Sciatic nerve (tissue), 2 donors: ENCODE results near the gene CFAP97. TPM values are rescaled to one million over a fixed set of nuclear protein-coding genes. Genes with fewer than 3 reads are reported as not detected.
"Not testable (repeated sequence)": the region's sequence is repeated elsewhere in the genome, so short reads cannot be mapped to it uniquely, and the experiment has no call there.

ENCODE experiments used
- ATAC-seq: fragments of 200-7000 bp; cut with Tn5 transposase; one replicate; pipeline ENCODE4 v1.9.1; 2020; ENCODE audit warnings: mild to moderate bottlenecking, moderate library complexity
- DNase-seq: peaks from one replicate; pipeline ENCODE4 v3.0.0-alpha.2; 2020; ENCODE audit warnings: low spot score
- intact Hi-C: fragments of 100-400 bp; cut with DNase I; formaldehyde crosslinking; loops from one replicate; pipeline ENCODE4 v1.14.2; 2022
- total RNA-seq: library from RNA; stranded (reverse); fragmentation: NEBNext Ultra II Directional; extraction: Animal tissue kit (Norgen Biotek cat#: 25700); gene quantifications from one replicate; pipeline ENCODE4 v1.2.1, GENCODE V29; 2021
- donor health status: DM: no; HTN: no; CAD: no.
- donor health status: DM: no; HTN: no; CAD: no.

CFAP97 gene
- 44.8 TPM for total RNA-seq

GRCh38 chr4:185203486-185204237 lies at the start of gene CFAP97:
Gene CFAP97, minus strand, starts transcription at chr4:185204000. Its CDS starts 12,804 bp downstream, at chr4:185191196.
- ATAC-seq = peak; percentile 95
- intact Hi-C loops = no loop called here

GRCh38 chr4:185249105-185249504 lies 45.3 kb upstream of the CFAP97 start:
- DNase-seq (no peak), ATAC-seq (no peak)
- intact Hi-C loops = no loop called here

More at GRCh38 chr4:185203486-185204237, at the start of gene CFAP97:
- peak; percentile 94 for DNase-seq

DNA sequence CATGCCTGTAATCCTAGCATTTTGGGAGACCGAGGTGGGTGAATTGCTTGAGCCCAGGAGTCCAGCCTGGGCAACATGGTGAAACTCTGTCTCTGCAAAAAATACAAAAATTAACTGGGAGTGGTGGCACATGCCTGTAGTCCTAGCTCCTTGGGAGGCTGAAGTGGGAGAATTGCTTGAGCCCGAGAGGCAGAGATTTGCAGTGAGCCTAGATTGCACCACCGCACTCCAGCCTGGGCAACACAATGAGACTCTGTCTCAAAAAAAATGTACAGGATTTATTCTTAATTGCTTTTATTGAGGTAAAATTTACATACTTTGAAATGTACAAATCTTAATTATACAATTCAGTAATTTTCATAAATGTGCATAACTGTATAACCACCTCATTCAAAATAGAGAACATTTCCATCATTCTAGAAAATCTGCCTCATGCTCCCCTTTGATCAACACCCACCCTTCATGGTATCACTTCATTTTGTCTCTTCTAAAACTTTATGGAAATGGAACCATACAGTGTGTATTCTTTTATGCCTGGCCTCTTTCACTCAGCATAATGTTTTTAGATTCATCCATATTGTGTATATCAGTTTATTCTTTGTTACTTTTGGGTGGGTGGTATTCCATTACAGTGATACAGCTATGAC lies 44.7 kb upstream of the CFAP97 start:
- intact Hi-C loops = no loop called here
- ATAC-seq = no peak
- no peak for DNase-seq

GRCh38 chr4:185247151-185247550 lies 43.4 kb upstream of the CFAP97 start:
- no peak for DNase-seq
- no peak for ATAC-seq
- intact Hi-C loops = no loop called here

DNA sequence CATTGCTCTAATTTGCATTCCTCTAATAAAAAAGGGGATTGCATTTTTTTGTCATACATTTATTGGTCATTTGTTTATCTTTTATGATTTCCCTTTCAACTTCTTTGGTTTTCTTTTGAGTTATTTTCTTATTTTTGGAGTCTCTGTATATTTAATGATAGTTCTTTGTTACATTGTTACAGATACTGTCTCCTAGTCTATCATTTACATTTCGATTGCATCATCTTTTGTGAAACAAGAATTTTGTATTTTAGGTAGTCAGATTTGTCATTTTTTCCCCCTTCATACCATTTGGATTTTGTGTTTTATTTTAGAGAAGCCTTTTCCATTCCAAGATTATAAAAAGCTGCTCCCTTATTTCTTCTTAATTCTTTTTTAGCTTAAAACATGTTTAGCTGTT lies 42.7 kb upstream of the CFAP97 start:
- intact Hi-C loops = no loop called here

GRCh38 chr4:185244763-185245162 lies 41.0 kb upstream of the CFAP97 start:
- DNase-seq (no peak), ATAC-seq (peak; percentile 55)
- intact Hi-C loops = no loop called here

More for the DNA sequence above, 42.7 kb upstream of the CFAP97 start:
- ATAC-seq = no peak
- DNase-seq = no peak

DNA sequence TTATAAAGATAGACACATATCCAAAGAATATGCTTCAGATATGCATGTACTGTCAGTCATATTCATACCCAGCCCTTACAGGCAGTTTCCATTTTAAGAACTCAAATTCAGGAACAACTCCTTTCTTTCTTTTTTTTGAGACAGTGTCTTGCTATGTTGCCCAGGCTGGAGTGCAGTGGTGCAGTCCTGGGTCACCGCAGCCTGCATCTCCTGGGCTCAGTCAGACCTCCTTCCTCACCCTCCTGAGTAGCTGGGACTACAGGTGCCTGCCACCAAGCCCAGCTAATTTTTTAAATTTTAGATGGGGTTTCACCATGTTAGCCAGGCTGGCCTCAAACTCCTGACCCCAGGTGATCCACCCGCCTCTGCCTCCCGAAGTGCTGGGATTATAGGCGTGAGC lies 40.1 kb upstream of the CFAP97 start:
- DNase-seq (no peak), ATAC-seq (no peak)
- intact Hi-C loops = no loop called here

DNA sequence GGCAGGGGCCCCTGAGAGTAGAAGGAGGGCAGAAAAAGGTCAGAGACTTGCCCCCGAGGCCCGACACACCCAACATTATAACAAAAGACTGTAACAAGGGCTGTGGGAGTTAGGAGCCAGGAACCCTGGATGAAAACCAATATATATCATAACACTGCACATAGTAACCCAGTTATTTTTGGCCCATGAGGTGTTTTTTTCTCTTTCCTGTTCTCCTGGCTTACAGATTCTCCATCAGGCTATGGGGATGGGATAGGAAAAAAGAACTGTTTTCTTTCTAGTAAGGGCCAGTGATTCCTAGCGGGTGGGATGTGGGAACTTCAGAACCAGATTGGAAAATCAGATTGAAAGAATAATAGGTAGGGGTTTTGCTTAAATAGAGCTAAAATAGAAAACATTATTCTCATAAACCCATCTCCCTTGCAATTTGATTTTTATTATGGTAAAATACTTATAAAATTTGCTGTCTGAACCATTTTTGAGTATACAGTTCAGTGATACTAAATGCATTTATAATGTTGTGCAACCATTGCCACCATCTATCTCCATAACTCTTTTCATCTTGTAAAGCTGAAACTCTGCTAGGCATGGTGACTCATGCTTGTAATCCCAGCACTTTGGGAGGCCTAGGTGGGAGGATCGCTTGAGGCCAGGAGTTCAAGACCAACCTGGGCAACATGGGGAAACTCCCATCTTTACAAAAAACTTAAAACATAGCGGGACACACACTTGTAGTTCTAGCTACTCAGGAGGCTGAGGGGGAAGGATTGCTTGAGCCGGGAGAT lies 39.1 kb upstream of the CFAP97 start:
- ATAC-seq = no peak
- intact Hi-C loops = no loop called here
- no peak for DNase-seq

- ATAC-seq, intact Hi-C loops: not testable (repeated sequence)
Measured at GRCh38 chr4:185240486-185240885, 36.7 kb upstream of the CFAP97 start.

GRCh38 chr4:185238750-185239149 lies 35.0 kb upstream of the CFAP97 start:
- intact Hi-C loops = no loop called here
- DNase-seq (no peak), ATAC-seq (no peak)

More at GRCh38 chr4:185240486-185240885, 36.7 kb upstream of the CFAP97 start:
- DNase-seq = not testable (repeated sequence)

DNA sequence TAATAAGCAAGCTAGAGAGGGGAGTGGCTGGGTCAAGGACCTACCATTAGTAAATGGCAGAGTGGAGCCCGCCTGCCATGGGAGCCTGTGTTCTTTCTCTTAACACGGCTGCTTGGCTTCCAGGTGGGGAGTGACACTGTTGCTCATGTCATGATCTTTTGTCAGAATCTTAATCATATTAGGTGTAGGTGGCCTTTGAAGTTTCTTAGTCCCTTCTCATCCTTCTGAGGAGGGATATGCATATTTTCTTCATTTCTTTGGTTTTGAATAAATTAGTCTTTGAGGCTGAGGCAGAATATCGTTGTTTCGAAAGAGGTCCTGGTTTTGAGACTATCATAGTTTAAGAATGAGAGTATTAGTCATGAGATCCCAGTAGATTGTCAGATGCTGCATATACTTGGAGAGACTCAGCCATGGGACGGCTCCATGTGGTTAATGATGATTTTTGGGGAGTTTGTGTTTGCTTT lies 34.4 kb upstream of the CFAP97 start:
- DNase-seq = no peak
- no peak for ATAC-seq
- intact Hi-C loops = no loop called here

DNA sequence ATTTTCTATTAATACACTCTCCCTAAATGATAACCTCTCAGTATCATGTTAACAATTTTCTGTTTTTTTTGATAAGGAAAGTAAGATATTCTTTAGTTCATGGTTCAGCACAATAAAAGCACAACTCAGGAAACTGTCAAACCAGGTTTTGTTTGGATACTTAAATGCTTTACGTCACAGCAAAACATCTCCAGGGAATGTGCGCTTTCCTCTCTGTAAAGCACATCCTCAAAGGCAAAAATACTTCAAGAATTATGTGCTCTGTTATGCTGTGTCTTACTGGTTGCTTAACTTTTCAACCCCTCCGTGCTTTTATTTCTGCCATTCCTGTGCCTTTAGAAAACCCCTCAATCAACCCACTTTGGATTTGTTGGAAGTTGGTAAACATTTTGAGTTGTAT lies 33.4 kb upstream of the CFAP97 start:
- ATAC-seq (peak; percentile 84), DNase-seq (no peak)
- intact Hi-C loops = no loop called here

GRCh38 chr4:185235843-185236503 lies 32.2 kb upstream of the CFAP97 start:
- ATAC-seq = peak; percentile 38
- no peak for DNase-seq
- intact Hi-C loops = no loop called here

- intact Hi-C loops = no loop called here
- DNase-seq (no peak), ATAC-seq (no peak)
Measured at GRCh38 chr4:185235119-185235842, 31.5 kb upstream of the CFAP97 start.

GRCh38 chr4:185232370-185232769 lies 28.6 kb upstream of the CFAP97 start:
- intact Hi-C loops = no loop called here
- no peak for ATAC-seq
- DNase-seq = no peak

- DNase-seq = no peak
- intact Hi-C loops = no loop called here
- ATAC-seq = peak; percentile 73
Measured at GRCh38 chr4:185229021-185229818, 25.4 kb upstream of the CFAP97 start.

GRCh38 chr4:185227713-185228278 lies 24.0 kb upstream of the CFAP97 start:
- intact Hi-C loops = no loop called here
- DNase-seq = no peak
- ATAC-seq = peak; percentile 62
